ENCODE results near the gene BAHCC1. TPM values are rescaled to one million over a fixed set of nuclear protein-coding genes. Genes with fewer than 3 reads are reported as not detected.

The BAHCC1 gene
- total and polyA plus RNA-seq, 9 of the 15 experiments (the other 6 are each of a cell fraction or from before 2014, with no cell fraction given): 0.14 to 26.9 (median 5.0) TPM

DNA sequence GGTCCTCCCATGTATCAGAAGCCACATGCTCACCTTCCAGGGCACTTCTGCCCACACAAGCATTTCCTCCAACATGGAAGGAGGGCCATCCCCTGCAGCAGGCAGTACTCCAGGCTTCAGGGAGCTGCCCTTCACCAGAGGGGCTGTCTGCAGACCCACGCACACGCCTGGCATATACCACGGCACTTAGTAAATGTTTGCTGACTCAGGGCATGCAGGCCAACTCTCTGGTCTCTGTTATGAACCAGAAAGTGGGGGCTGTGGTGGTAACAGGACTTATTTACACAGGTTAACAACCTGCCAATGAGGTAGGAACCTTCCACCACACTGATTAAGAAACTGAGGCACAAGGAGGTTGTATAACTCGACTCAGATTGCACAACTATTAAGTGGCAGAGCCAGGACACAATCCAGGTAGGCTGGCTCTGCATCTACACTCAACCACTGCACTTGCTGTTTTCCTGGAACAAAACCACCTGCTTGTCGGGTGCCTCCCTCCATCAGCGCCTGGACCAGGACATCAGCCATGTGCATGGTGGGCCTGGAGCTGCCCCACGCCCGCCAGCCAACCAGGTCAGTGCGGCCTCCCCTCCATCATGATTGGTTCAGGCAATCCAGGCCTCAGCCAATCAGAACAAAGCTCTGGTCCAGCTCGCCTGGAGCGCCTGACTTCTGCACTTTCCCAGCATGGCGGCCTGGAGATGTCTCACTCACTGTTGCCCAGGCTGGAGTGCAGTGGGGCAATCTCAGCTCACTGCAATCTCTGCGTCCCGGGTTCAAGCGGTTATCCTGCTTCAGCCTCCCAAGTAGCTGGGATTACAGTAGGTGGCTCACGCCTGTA lies 98.2 kb downstream of the BAHCC1 start (continued):
- TF ChIP-seq ZNF277 (CRISPR knock-in tag; IDR thresholded peaks at IDR 0.05; ENCODE audit: borderline replicate concordance) (no peak), HNRNPUL1 (IDR thresholded peaks at IDR 0.05; ENCODE audit: low read length) (no peak), PHF8 (IDR thresholded peaks at IDR 0.05; ENCODE audit: borderline replicate concordance, low read length) (no peak), USF2 (CRISPR knock-in tag; IDR thresholded peaks at IDR 0.05) (no peak), TAF7 (tag; IDR thresholded peaks at IDR 0.05) (no peak), FOS (IDR thresholded peaks at IDR 0.05; ENCODE audit: extremely low read depth, insufficient read length) (peak; percentile 81), MNT (conservative IDR thresholded peaks at IDR 0.05) (0 out of 4 replicates have a peak, but pooled peaks of 1 of the 2 experiments have one; percentile 23), RBM25 (IDR thresholded peaks at IDR 0.05; ENCODE audit: low read depth, low read length, severe bottlenecking) (peak; percentile 63), ZNF551 (CRISPR knock-in tag; IDR thresholded peaks at IDR 0.05) (no peak), RFX1 (IDR thresholded peaks at IDR 0.05) (no peak), HOXB6 (CRISPR knock-in tag; IDR thresholded peaks at IDR 0.05; ENCODE audit: borderline replicate concordance) (no peak), NBN (IDR thresholded peaks at IDR 0.05; ENCODE audit: low read depth) (no peak), POLR2H (tag; IDR thresholded peaks at IDR 0.05; ENCODE audit: low read depth) (no peak), MAZ (CRISPR knock-in tag; conservative IDR thresholded peaks at IDR 0.05 in 1 of 2, IDR thresholded peaks at IDR 0.05 in 1 of 2) (no peak), SMARCE1 (IDR thresholded peaks at IDR 0.05) (no peak), ATF7 (IDR thresholded peaks at IDR 0.05) (no peak), C11orf30 (IDR thresholded peaks at IDR 0.05; ENCODE audit: low read depth) (peak; percentile 46; the same call in 1 of the 2 replicates), FOXJ2 (tag; IDR thresholded peaks at IDR 0.05) (no peak), ELF4 (CRISPR knock-in tag; IDR thresholded peaks at IDR 0.05) (no peak), ZNF282 (CRISPR knock-in tag; IDR thresholded peaks at IDR 0.05) (no peak), TRIM28 (IDR thresholded peaks at IDR 0.05) (no peak), IRF9 (tag; IDR thresholded peaks at IDR 0.05) (no peak), CBFA2T2 (conservative IDR thresholded peaks at IDR 0.05) (no peak)
- TF ChIP-seq, protein P1, sequence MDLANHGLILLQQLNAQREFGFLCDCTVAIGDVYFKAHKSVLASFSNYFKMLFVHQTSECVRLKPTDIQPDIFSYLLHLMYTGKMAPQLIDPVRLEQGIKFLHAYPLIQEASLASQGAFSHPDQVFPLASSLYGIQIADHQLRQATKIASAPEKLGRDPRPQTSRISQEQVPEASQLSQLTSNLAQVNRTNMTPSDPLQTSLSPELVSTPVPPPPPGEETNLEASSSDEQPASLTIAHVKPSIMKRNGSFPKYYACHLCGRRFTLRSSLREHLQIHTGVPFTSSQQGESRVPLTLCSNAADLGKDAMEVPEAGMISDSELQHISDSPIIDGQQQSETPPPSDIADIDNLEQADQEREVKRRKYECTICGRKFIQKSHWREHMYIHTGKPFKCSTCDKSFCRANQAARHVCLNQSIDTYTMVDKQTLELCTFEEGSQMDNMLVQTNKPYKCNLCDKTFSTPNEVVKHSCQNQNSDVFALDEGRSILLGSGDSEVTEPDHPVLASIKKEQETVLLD (IDR thresholded peaks at IDR 0.05): no peak
